ENCODE data around the gene TRMU.
"Not testable (repeated sequence)": the region's sequence is repeated elsewhere in the genome, so short reads cannot be mapped to it uniquely, and the experiment has no call there.

DNA sequence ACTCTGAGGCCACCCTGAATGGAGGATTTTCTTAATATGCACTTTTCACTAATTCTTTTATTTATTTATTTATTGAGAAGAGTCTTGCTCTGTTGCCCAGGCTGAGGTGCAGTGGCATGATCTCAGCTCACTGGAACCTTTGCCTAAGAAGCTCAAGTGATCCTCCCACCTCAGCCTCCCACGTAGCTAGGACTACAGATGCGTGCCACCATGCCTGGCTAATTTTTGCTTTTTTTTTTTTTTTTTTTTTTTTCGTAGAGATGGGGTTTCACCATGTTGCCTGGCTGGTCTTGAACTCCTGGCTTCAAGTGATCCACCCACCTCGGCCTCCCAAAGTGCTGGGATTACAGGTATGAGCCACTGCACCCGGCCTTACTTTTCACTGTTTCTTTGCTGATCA, 61.5 kb downstream of the TRMU start:
- TF ChIP-seq EZH2phosphoT487 (IDR thresholded peaks at IDR 0.05; ENCODE audit: unreplicated experiment); POLR2AphosphoS5 (IDR thresholded peaks at IDR 0.05; ENCODE audit: low read depth); CREB1 (CRISPR knock-in tag; IDR thresholded peaks at IDR 0.05; ENCODE audit: low read depth); ZNF331 (CRISPR knock-in tag; IDR thresholded peaks at IDR 0.05; ENCODE audit: low read depth); CTCF (conservative IDR thresholded peaks at IDR 0.05; ENCODE audit: low read depth in 2 of 2); REST (IDR thresholded peaks at IDR 0.05; ENCODE audit: unreplicated experiment); ETS1 (IDR thresholded peaks at IDR 0.05); EZH2 (IDR thresholded peaks at IDR 0.05; ENCODE audit: low read depth, unreplicated experiment); ZNF114 (CRISPR knock-in tag; IDR thresholded peaks at IDR 0.05); ZNF462 (CRISPR knock-in tag; IDR thresholded peaks at IDR 0.05); JUNB (IDR thresholded peaks at IDR 0.05; ENCODE audit: unreplicated experiment); STAT1 (IDR thresholded peaks at IDR 0.05; ENCODE audit: unreplicated experiment): not testable (repeated sequence)

All from GM23338 (cell line).